HG02642 (cell line): Measurements from ENCODE around the gene SDR42E2.

Source experiments
- ATAC-seq: cut with Tn5 transposase; IDR thresholded peaks from one replicate; pipeline ENCODE4 v1.9.1; 2021; ENCODE audit warnings: mild to moderate bottlenecking; ENCODE audit not compliant: unreplicated experiment, poor library complexity

Gene SDR42E2

GRCh38 chr16:22235839-22236745 lies 73.8 kb downstream of the SDR42E2 start:
- no peak for ATAC-seq

GRCh38 chr16:22239131-22239805 lies 77.0 kb downstream of the SDR42E2 start:
- ATAC-seq: no peak

- ATAC-seq: no peak
Measured at GRCh38 chr16:22240023-22240710, 77.9 kb downstream of the SDR42E2 start.
